ENCODE measurements around the gene PABPN1.

DNA sequence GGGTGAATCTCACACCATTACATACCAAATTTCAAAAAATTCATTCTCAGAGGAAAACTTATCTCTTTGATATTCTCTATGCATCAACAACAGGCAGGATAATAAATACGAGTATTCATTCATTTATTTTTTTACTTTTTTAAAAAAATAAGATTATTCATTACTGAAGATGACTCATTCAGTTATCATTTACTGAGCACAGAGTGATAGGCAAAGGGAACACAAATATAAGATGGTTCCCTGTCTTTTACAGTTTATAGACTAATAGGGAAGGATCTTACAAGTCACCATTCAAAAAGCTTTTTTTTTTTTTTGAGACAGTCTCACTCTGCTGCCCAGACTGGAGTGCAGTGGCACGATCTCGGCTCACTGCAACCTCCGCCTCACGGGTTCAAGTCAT lies 5.0 kb upstream of the PABPN1 start:
- TF ChIP-seq, protein P1, sequence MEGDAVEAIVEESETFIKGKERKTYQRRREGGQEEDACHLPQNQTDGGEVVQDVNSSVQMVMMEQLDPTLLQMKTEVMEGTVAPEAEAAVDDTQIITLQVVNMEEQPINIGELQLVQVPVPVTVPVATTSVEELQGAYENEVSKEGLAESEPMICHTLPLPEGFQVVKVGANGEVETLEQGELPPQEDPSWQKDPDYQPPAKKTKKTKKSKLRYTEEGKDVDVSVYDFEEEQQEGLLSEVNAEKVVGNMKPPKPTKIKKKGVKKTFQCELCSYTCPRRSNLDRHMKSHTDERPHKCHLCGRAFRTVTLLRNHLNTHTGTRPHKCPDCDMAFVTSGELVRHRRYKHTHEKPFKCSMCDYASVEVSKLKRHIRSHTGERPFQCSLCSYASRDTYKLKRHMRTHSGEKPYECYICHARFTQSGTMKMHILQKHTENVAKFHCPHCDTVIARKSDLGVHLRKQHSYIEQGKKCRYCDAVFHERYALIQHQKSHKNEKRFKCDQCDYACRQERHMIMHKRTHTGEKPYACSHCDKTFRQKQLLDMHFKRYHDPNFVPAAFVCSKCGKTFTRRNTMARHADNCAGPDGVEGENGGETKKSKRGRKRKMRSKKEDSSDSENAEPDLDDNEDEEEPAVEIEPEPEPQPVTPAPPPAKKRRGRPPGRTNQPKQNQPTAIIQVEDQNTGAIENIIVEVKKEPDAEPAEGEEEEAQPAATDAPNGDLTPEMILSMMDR (IDR thresholded peaks at IDR 0.05; ENCODE audit: insufficient read depth, low read length, poor library complexity, severe bottlenecking), result no peak
- TF ChIP-seq EZH2phosphoT487 (conservative IDR thresholded peaks at IDR 0.05; ENCODE audit: low read length), result no peak

Measured in SU-DHL-6 (cell line).